Keratinocyte (primary cell): ENCODE data around the gene OR8A1. TPM values are rescaled to one million over a fixed set of nuclear protein-coding genes. Genes with fewer than 3 reads are reported as not detected.

Experiments
- DNase-seq: peaks from one replicate; pipeline ENCODE4 v3.0.0-alpha.2; 2011; ENCODE audit warnings: low read depth, missing footprints, low spot score
- FAIRE-seq: peaks from 2 replicates; lab custom pipeline; 2011; peaks lifted over from hg19 to GRCh38; lab: Jason Lieb, UNC
- H2AFZ ChIP-seq: 2 replicates; pipeline ENCODE4 v1.6.0; 2012; ENCODE audit warnings: low read length, control low read depth, inconsistent platforms; ENCODE audit not compliant: control insufficient read depth
- H3K27ac ChIP-seq: 2 replicates; pipeline ENCODE4 v1.5.1; 2011; ENCODE audit warnings: low read length; ENCODE audit not compliant: control insufficient read depth, insufficient read depth
- H3K27me3 ChIP-seq: 3 replicates; pipeline ENCODE4 v1.6.0; 2011; ENCODE audit warnings: low read length; ENCODE audit not compliant: control insufficient read depth, insufficient read depth; ENCODE audit errors: extremely low read depth
- H3K36me3 ChIP-seq, 2 experiments: 2 replicates in 1 of 2; 3 replicates in 1 of 2; pipeline ENCODE4 v1.5.1; 2011; ENCODE audit warnings: low read length in 2 of 2, mild to moderate bottlenecking in 1 of 2; ENCODE audit not compliant: control insufficient read depth in 2 of 2, insufficient read depth in 2 of 2; ENCODE audit errors: extremely low read depth in 1 of 2
- H3K4me1 ChIP-seq: 3 replicates; pipeline ENCODE4 v1.5.1; 2011; ENCODE audit warnings: low read length; ENCODE audit not compliant: control insufficient read depth, insufficient read depth; ENCODE audit errors: extremely low read depth
- H3K4me2 ChIP-seq: 3 replicates; pipeline ENCODE4 v1.6.0; 2011; ENCODE audit warnings: low read depth, low read length; ENCODE audit not compliant: control insufficient read depth, insufficient read depth; ENCODE audit errors: extremely low read depth
- H3K4me3 ChIP-seq, 3 experiments: fragments of 200-600 bp in 1 of 3; sonication (generic) in 1 of 3; 2 replicates in 2 of 3; 3 replicates in 1 of 3; pipeline ENCODE4 v1.5.1; 2011 to 2016; ENCODE audit warnings: low read length in 3 of 3, mild to moderate bottlenecking in 3 of 3, control low read depth in 2 of 3, inconsistent platforms in 1 of 3, low read depth in 1 of 3, mixed read lengths in 1 of 3, mixed run types in 1 of 3, moderate library complexity in 1 of 3; ENCODE audit not compliant: control insufficient read depth in 2 of 3, insufficient read depth in 2 of 3; ENCODE audit errors: extremely low read depth in 1 of 3
- H3K79me2 ChIP-seq: 2 replicates; pipeline ENCODE4 v1.6.0; 2012; ENCODE audit warnings: low read length; ENCODE audit not compliant: control insufficient read depth, insufficient read depth
- H3K9ac ChIP-seq: 3 replicates; pipeline ENCODE4 v1.6.0; 2011; ENCODE audit warnings: low read length; ENCODE audit not compliant: control insufficient read depth, insufficient read depth; ENCODE audit errors: extremely low read depth
- H3K9me1 ChIP-seq: 3 replicates; pipeline ENCODE4 v1.6.0; 2011; ENCODE audit warnings: low read length; ENCODE audit not compliant: control insufficient read depth, insufficient read depth; ENCODE audit errors: extremely low read depth
- H3K9me3 ChIP-seq: 2 replicates; pipeline ENCODE4 v1.5.1; 2012; ENCODE audit warnings: low read depth, low read length; ENCODE audit not compliant: control insufficient read depth
- H4K20me1 ChIP-seq: 3 replicates; pipeline ENCODE4 v1.6.0; 2011; ENCODE audit warnings: low read length; ENCODE audit not compliant: control insufficient read depth, insufficient read depth; ENCODE audit errors: extremely low read depth
- EZH2 ChIP-seq: IDR thresholded peaks from one replicate; pipeline ENCODE4 v1.6.1; 2012; ENCODE audit warnings: inconsistent platforms, mild to moderate bottlenecking, low read length, moderate library complexity
- dilution Hi-C: fragments of 300-500 bp; cut with MboI; formaldehyde crosslinking; loops from one replicate; pipeline ENCODE4 v1.7.0; 2020; ENCODE audit warnings: low sequenced_read_pairs; ENCODE audit not compliant: extremely low pct_ligation_motif_present
- polyA minus RNA-seq, 3 experiments: library from RNA; depleted of rRNA, polyadenylated mRNA; stranded (reverse); fragments of >200 nt; gene quantifications; 1 replicate in 1 of 3; 2 replicates in 1 of 3; 3 replicates in 1 of 3; pipeline ENCODE4 v1.2.3, GENCODE V29; 2011
- polyA plus RNA-seq, 5 experiments: library from polyadenylated mRNA; depleted of rRNA in 3 of 5; stranded (reverse) in 3 of 5; stranded (forward) in 1 of 5; unstranded in 1 of 5; fragments of >200 nt; gene quantifications; 1 replicate in 1 of 5; 2 replicates in 3 of 5; 3 replicates in 1 of 5; pipeline versions ENCODE4 v1.2.1 to v1.2.3, GENCODE V29; 2011 to 2012; ENCODE audit warnings: missing spikeins in 2 of 5, low read depth in 1 of 5, low replicate concordance in 1 of 5
- TF ChIP-seq, protein P1 (sequence below), 3 experiments: IDR thresholded peaks in 1 of 3; conservative IDR thresholded peaks in 1 of 3; optimal IDR thresholded peaks in 1 of 3; 2 replicates in 2 of 3; 3 replicates in 1 of 3; pipeline versions ENCODE3 to v1.5.1; 2011; ENCODE audit warnings: low read length in 3 of 3, mild to moderate bottlenecking in 3 of 3, moderate library complexity in 2 of 3, control low read depth in 1 of 3, inconsistent platforms in 1 of 3; ENCODE audit not compliant: insufficient read depth in 2 of 3; ENCODE audit errors: extremely low read depth in 1 of 3

Gene OR8A1
- polyA plus RNA-seq: not detected in 3 replicates
- polyA plus RNA-seq (2011; ENCODE audit: low read depth): not detected
- polyA plus RNA-seq (2011; cell fraction: cytosol; rRNA removed): not detected in 2 replicates
- polyA plus RNA-seq (2011; cell fraction: nucleus; rRNA removed): not detected in 2 replicates
- not detected in 2 replicates for polyA plus RNA-seq (2012; ENCODE audit: low replicate concordance)
- not detected in 3 replicates for polyA minus RNA-seq
- polyA minus RNA-seq (2011; cell fraction: cytosol; rRNA and poly(A)+ RNA removed): not detected
- polyA minus RNA-seq (2011; cell fraction: nucleus; rRNA and poly(A)+ RNA removed): not detected in 2 replicates

GRCh38 chr11:124569697-124570096 is at the start of gene OR8A1:
Gene OR8A1, plus strand, starts transcription at chr11:124569997. Its CDS starts 123 bp downstream, at chr11:124570120.
- no peak within 1 kb of the TSS for H3K9ac ChIP-seq
- H3K27ac ChIP-seq: no peak within 1 kb of the TSS
- no peaks in the 10 kb centered on the region for H3K9me3 ChIP-seq
- TF ChIP-seq, protein P1, sequence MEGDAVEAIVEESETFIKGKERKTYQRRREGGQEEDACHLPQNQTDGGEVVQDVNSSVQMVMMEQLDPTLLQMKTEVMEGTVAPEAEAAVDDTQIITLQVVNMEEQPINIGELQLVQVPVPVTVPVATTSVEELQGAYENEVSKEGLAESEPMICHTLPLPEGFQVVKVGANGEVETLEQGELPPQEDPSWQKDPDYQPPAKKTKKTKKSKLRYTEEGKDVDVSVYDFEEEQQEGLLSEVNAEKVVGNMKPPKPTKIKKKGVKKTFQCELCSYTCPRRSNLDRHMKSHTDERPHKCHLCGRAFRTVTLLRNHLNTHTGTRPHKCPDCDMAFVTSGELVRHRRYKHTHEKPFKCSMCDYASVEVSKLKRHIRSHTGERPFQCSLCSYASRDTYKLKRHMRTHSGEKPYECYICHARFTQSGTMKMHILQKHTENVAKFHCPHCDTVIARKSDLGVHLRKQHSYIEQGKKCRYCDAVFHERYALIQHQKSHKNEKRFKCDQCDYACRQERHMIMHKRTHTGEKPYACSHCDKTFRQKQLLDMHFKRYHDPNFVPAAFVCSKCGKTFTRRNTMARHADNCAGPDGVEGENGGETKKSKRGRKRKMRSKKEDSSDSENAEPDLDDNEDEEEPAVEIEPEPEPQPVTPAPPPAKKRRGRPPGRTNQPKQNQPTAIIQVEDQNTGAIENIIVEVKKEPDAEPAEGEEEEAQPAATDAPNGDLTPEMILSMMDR (optimal IDR thresholded peaks at IDR 0.05 in 1 of 3, IDR thresholded peaks at IDR 0.05 in 1 of 3, conservative IDR thresholded peaks at IDR 0.05 in 1 of 3; ENCODE audit: extremely low read depth in 1 of 3, insufficient read depth in 2 of 3, low read length in 3 of 3): no peak
- no peak for TF ChIP-seq EZH2
- DNase-seq (no peak), FAIRE-seq (no peak)
- H3K4me1 ChIP-seq: no peaks in the 10 kb centered on the region
- H3K9me1 ChIP-seq: no peaks in the 10 kb centered on the region
- dilution Hi-C loops: no loop called here
- no peaks in the 10 kb centered on the region for H3K36me3 ChIP-seq
- H3K4me2 ChIP-seq: no peak within 1 kb of the TSS
- no peaks in the 10 kb centered on the region for H4K20me1 ChIP-seq
- no peak within 1 kb of the TSS for H2AFZ ChIP-seq
- no peaks in the 10 kb centered on the region for H3K79me2 ChIP-seq
- no peaks in the 10 kb centered on the region for H3K27me3 ChIP-seq
- H3K4me3 ChIP-seq: no peak within 1 kb of the TSS

- H3K4me1 ChIP-seq: no peaks in the 10 kb centered on the region
- H3K9ac ChIP-seq: no peak overlapping the region
- no peak for DNase-seq
- FAIRE-seq: no peak
- H3K36me3 ChIP-seq: no peaks in the 10 kb centered on the region
- H3K27ac ChIP-seq: no peak overlapping the region
- dilution Hi-C loops: no loop called here
- H3K9me1 ChIP-seq: no peaks in the 10 kb centered on the region
- no peak overlapping the region for H3K4me2 ChIP-seq
- H3K4me3 ChIP-seq: no peak overlapping the region
- no peaks in the 10 kb centered on the region for H4K20me1 ChIP-seq
- no peak overlapping the region for H2AFZ ChIP-seq
- H3K79me2 ChIP-seq: no peaks in the 10 kb centered on the region
- no peak for TF ChIP-seq EZH2
- TF ChIP-seq, protein P1 (optimal IDR thresholded peaks at IDR 0.05 in 1 of 3, IDR thresholded peaks at IDR 0.05 in 1 of 3, conservative IDR thresholded peaks at IDR 0.05 in 1 of 3; ENCODE audit: extremely low read depth in 1 of 3, insufficient read depth in 2 of 3, low read length in 3 of 3): no peak
- no peaks in the 10 kb centered on the region for H3K9me3 ChIP-seq
- no peaks in the 10 kb centered on the region for H3K27me3 ChIP-seq
Measured at GRCh38 chr11:124520550-124520854, 49.3 kb upstream of the OR8A1 start.
